Loucy (cell line): ENCODE measurements around the gene SLC16A7.

Experiments
- CTCF ChIP-seq: fragments of 200-600 bp; sonication (generic); conservative IDR thresholded peaks from 2 replicates; pipeline ENCODE4 v1.5.1; 2014; ENCODE audit warnings: mild to moderate bottlenecking, antibody characterized with exemption, low read length
- EZH2phosphoT487 ChIP-seq: fragments of 200-600 bp; IDR thresholded peaks from 2 replicates; pipeline ENCODE4 v1.6.1; 2018; ENCODE audit warnings: antibody characterized with exemption, mild to moderate bottlenecking, moderate library complexity, borderline replicate concordance

GRCh38 chr12:59594943-59595500 is 807 bp upstream of the SLC16A7 start:
- no peak for TF ChIP-seq CTCF
- no peak for TF ChIP-seq EZH2phosphoT487
